ENCODE data around the gene PRKCA. TPM values are rescaled to one million over a fixed set of nuclear protein-coding genes. Genes with fewer than 3 reads are reported as not detected.

The PRKCA gene
- total and polyA plus RNA-seq, 9 of the 15 experiments (the other 6 are each of a cell fraction or from before 2014, with no cell fraction given) = 3.2 to 33.0 (median 17.8) TPM

- Histone ChIP-seq H3K9me3 (replicated peaks; ENCODE audit: control insufficient read depth, insufficient read depth, low read depth, low read length) (no peaks in the 10 kb centered on the region), H3K36me3 (ENCODE audit: control insufficient read depth, insufficient read depth, low read length) (no peaks in the 10 kb centered on the region), H3K4me1 (replicated peaks in 1 of 2; ENCODE audit: control insufficient read depth in 2 of 2, insufficient read depth in 2 of 2, low read length in 2 of 2) (peaks cover 0 to 6% of the 10 kb centered on the region in 2 experiments; a peak in 3 of 5 replicates), H4K20me1 (replicated peaks; ENCODE audit: control insufficient read depth, insufficient read depth, low read length) (no peaks in the 10 kb centered on the region), H3K9me1 (ENCODE audit: control insufficient read depth, insufficient read depth, low read length) (no peaks in the 10 kb centered on the region), H3K4me2 (ENCODE audit: insufficient read depth, low read length) (no peak overlapping the region), H3K4me3 (no peak overlapping the region), H3K27me3 (ENCODE audit: control insufficient read depth in 2 of 2, insufficient read depth in 2 of 2, low read length in 2 of 2) (peaks cover 4 to 6% of the 10 kb centered on the region in 2 experiments; a peak in 2 of 5 replicates), H3K9ac (ENCODE audit: insufficient read depth in 1 of 2, low read depth in 2 of 2, low read length in 2 of 2) (no peak overlapping the region), H3K27ac (ENCODE audit: extremely low read depth, low read depth, low read length) (no peak overlapping the region), H3K79me2 (ENCODE audit: control insufficient read depth, insufficient read depth, low read length) (no peaks in the 10 kb centered on the region), H2AFZ (ENCODE audit: low read depth, low read length) (no peak overlapping the region)
- in situ Hi-C loops (cut with MboI) (loop anchor here (10.0 kb wide), 1 partner anchor 281 kb away; no protein-coding TSS in a partner anchor), intact Hi-C loops (cut with micrococcal nuclease) (no loop called here)
- ChIA-PET CTCF (ENCODE audit: low intra/inter-chr PET ratio) (no interaction called here), POLR2A (interaction anchor here (0.9 kb wide), 1 partner anchor 150 kb away, joined by 3 read pairs; no protein-coding TSS in a partner anchor)
- no TSS peak for BruUV-seq (replicated peaks)
- FAIRE-seq = no peak
- ATAC-seq = no peak
- 16% methylated on average over 2 of the region's 2 CpGs for WGBS (ENCODE audit: insufficient coverage, low coverage, missing lambda C conversion rate)
- no peak for DNase-seq (ENCODE audit: extremely low read depth in 1 of 4, low spot score in 3 of 4)
- TF ChIP-seq ZNF518B (CRISPR knock-in tag; IDR thresholded peaks at IDR 0.05) = no peak
- no peak for TF ChIP-seq NFATC3 (IDR thresholded peaks at IDR 0.05)
- TF ChIP-seq TEAD2 (tag; IDR thresholded peaks at IDR 0.05) = no peak
- TF ChIP-seq RBM14 (IDR thresholded peaks at IDR 0.05; ENCODE audit: borderline replicate concordance, insufficient read depth, low read depth, low read length) = no peak
- TF ChIP-seq ARID3B (CRISPR knock-in tag; IDR thresholded peaks at IDR 0.05; ENCODE audit: borderline replicate concordance) = no peak
- no peak for TF ChIP-seq HNRNPK (IDR thresholded peaks at IDR 0.05; ENCODE audit: low read depth, low read length, poor library complexity, severe bottlenecking)
- no peak for TF ChIP-seq ZNF717 (CRISPR knock-in tag; IDR thresholded peaks at IDR 0.05)
- TF ChIP-seq GABPB2 (CRISPR knock-in tag; conservative IDR thresholded peaks at IDR 0.05) = no peak
- no peak for TF ChIP-seq ZBTB2 (IDR thresholded peaks at IDR 0.05)
- no peak for TF ChIP-seq MTA1 (IDR thresholded peaks at IDR 0.05; ENCODE audit: borderline replicate concordance)
- no peak for TF ChIP-seq HDAC1 (IDR thresholded peaks at IDR 0.05)
- TF ChIP-seq U2AF1 (optimal IDR thresholded peaks at IDR 0.05; ENCODE audit: low read depth, low read length) = no peak
- no peak for TF ChIP-seq ZFP91 (CRISPR knock-in tag; IDR thresholded peaks at IDR 0.05)
- TF ChIP-seq HMBOX1 (IDR thresholded peaks at IDR 0.05) = no peak
Observed at GRCh38 chr17:66283971-66284370, 18.4 kb upstream of the PRKCA start.

Data from K562 (cell line).